GM19099 (cell line): ENCODE data around the gene ADTRP.

ENCODE experiments used
- POLR2A ChIP-seq: IDR thresholded peaks from 3 replicates; pipeline ENCODE4 v1.6.1; 2011; ENCODE audit warnings: low read depth; ENCODE audit not compliant: insufficient read length; ENCODE audit errors: extremely low read depth

ADTRP gene

GRCh38 chr6:11754625-11755271 is 23.9 kb downstream of the ADTRP start:
- TF ChIP-seq POLR2A, result no peak

DNA sequence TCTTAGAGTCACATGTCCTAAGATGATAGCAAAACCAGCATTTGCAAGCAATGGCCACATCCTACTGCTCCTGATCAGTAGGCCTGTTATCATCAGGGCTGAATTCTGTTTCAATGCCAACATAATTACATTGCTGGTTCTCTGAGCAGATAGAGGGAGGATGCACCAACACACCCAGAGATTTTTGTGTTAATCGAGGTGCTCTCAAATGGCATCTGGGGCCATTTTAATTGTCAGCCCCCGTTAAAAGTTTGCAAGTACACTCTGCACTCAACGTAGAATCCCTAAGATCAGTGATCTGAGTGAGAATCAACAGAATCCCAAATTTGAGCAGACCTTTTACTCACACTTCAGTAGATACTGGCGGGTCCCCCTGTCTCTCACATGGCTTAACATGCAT is 24.8 kb downstream of the ADTRP start:
- no peak for TF ChIP-seq POLR2A

- TF ChIP-seq POLR2A, result no peak
Observed at GRCh38 chr6:11752360-11752759, 26.2 kb downstream of the ADTRP start.

- no peak for TF ChIP-seq POLR2A
Observed at GRCh38 chr6:11750682-11751081, 27.9 kb downstream of the ADTRP start.

DNA sequence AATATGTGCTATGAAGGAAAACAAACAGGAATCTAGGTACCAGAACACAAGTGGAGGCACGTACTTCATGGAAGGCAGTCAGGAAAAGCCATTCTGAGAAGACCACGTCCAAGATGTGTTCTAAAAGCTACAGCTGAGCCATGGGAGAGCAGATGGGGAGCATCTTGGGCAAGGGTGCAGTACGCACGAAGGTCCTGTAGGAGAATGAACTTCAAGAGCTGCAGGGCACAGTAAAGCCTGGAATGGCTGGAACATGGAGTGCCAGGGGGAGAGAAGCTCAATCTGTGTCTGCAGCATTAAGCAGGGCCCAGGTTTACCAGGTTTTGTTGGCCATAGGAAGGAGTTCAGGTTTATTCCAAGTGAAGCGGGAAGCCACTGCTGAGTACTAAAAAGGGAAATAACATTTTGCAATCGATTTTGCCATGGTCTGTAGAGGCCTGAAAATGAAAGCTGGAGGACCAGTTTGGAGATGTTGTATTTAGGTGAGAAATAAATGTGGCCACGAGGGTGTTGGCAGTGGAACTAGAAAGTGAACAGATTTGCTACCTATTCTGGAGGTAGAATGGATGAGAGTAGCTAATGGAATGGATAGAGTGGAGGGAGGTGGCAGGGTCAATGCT is 29.9 kb downstream of the ADTRP start:
- no peak for TF ChIP-seq POLR2A

DNA sequence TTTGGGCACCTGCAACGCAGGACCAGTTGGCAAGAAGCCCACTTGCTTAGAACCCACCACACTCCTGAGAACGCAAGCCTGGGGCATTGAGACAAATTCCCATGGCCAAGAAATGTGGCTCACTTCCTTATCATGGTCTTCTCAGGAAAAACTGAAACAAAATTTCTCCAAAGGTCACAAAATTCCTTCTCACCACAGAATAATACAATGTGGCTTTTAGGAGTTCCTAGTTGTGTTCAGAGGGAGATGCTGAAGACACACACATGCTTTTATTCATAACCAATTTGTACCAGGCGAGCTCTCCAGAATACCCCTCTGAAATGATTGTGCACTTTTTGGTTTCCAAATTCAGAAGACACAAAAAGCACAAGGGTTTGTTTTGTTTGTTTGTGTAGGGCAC is 31.6 kb downstream of the ADTRP start:
- TF ChIP-seq POLR2A, result no peak

DNA sequence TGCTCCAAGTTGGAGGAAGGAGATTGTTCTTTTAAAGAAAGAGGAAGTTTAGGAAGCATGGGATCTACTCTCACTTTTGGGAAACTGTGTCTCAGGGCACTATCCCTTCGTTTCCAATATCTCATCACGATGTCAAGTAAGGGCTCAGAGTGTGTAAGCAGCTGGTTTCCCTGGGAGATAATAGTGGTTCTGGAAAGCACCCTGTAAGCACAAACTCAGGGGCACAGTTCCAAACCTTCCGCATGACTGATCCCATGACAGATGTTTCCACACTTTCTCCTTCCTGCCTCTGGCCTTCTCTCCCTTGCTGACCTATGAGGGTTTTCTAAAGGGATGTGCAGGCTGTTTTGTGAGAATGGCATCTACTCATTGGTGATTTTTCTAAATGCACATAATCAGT is 33.9 kb downstream of the ADTRP start:
- TF ChIP-seq POLR2A, result no peak

- TF ChIP-seq POLR2A, result no peak
Observed at GRCh38 chr6:11744101-11744500, 34.5 kb downstream of the ADTRP start.

GRCh38 chr6:11740875-11741274 is 37.7 kb downstream of the ADTRP start:
- TF ChIP-seq POLR2A, result no peak

GRCh38 chr6:11738661-11739375 is 39.8 kb downstream of the ADTRP start:
- no peak for TF ChIP-seq POLR2A

DNA sequence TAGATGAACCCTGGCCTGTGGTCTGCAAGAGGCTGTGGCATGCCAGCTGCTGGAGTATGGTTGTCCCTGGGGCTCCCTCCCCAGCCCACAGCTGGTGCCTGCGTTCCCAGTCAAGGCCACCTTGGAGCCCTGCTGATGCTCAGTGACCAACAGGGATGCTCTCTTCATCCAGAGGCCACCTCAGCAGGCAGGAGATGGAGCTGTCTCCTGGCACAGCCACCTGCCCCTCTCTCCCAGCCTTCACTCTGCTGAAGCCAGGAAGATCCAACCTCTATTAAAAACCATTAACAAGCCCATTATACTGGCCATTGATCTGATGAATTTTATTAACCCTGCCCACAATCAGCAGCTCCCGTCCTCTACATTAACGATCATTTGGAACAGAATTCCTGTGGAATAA is 40.4 kb downstream of the ADTRP start:
- TF ChIP-seq POLR2A, result no peak

DNA sequence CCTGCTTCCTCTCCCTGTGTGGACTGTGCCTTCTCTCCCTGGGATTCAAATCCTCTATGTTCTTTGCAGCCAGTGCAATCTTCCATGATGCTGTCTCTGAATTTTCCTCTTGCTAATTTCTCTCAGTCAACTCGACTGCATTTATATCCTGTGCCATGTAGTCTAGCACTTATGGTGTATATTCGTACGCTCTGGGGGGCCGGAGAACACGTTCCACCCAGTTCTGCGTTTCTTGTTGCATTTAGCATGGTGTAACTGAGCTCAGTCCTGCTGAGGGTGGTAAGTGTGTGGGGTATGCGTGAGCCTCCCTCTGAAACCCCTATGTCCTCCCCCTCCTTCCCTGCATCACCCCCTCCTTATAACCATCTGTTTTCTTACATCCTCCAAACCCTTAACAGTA is 42.0 kb downstream of the ADTRP start:
- no peak for TF ChIP-seq POLR2A

- no peak for TF ChIP-seq POLR2A
Observed at GRCh38 chr6:11734861-11735613, 43.6 kb downstream of the ADTRP start.

DNA sequence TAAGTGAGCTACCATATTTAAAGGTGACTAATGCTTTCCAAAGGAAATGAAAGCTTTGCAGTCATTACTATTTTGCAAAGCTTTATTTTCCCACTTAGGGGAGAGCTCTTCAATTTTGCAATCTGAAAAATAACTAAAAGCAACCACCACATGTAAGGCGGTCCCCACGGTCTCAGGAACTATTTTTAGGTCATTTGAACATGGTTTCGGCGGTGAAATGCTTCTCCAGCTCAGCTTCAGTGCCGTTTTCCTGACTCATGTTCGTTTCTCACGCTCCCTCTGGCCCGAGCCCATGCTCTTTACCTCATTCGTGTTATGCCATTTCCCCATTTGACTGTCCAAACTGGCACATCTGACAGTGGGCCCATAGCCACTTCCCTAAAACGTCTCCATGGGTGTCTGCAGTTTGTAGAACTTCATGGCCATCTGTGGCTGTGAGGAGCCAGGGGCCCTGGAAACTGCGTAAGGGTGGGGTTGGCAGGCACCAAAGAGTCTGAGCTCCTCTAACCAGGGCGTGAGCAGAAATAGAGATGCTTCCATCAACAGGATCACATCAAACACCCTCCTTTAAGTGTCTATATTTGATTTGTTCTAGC is 46.5 kb downstream of the ADTRP start:
- TF ChIP-seq POLR2A, result peak; percentile 18

GRCh38 chr6:11731423-11731822 is 47.2 kb downstream of the ADTRP start:
- TF ChIP-seq POLR2A, result no peak
